Fibroblast of gingiva (primary cell): ENCODE results near the gene POM121C.
"Not testable (repeated sequence)": the region's sequence is repeated elsewhere in the genome, so short reads cannot be mapped to it uniquely, and the experiment has no call there.

Experiments used
- DNase-seq: peaks from one replicate; pipeline ENCODE4 v3.0.0-alpha.2; 2011; ENCODE audit warnings: low read depth

POM121C gene

GRCh38 chr7:75423481-75423880, 62.6 kb downstream of the POM121C start:
- DNase-seq: not testable (repeated sequence)

GRCh38 chr7:75421798-75422710, 64.0 kb downstream of the POM121C start:
- not testable (repeated sequence) for DNase-seq

- not testable (repeated sequence) for DNase-seq
Measured at GRCh38 chr7:75420152-75420551, 65.9 kb downstream of the POM121C start.

- DNase-seq: not testable (repeated sequence)
Measured at GRCh38 chr7:75419693-75420092, 66.4 kb downstream of the POM121C start.

- not testable (repeated sequence) for DNase-seq
Measured at GRCh38 chr7:75419210-75419609, 66.9 kb downstream of the POM121C start.

- DNase-seq: not testable (repeated sequence)
Measured at GRCh38 chr7:75418292-75418858, 67.7 kb downstream of the POM121C start.

GRCh38 chr7:75416787-75417186, 69.3 kb downstream of the POM121C start:
- DNase-seq: not testable (repeated sequence)

GRCh38 chr7:75415829-75416373, 70.2 kb downstream of the POM121C start:
- not testable (repeated sequence) for DNase-seq

- DNase-seq: not testable (repeated sequence)
Measured at GRCh38 chr7:75415428-75415817, 70.7 kb downstream of the POM121C start.

- DNase-seq: not testable (repeated sequence)
Measured at GRCh38 chr7:75414708-75415427, 71.2 kb downstream of the POM121C start.

GRCh38 chr7:75414204-75414603, 71.9 kb downstream of the POM121C start:
- not testable (repeated sequence) for DNase-seq

- not testable (repeated sequence) for DNase-seq
Measured at GRCh38 chr7:75410823-75411173, 75.3 kb downstream of the POM121C start.

- not testable (repeated sequence) for DNase-seq
Measured at GRCh38 chr7:75409880-75410822, 75.9 kb downstream of the POM121C start.

- DNase-seq: not testable (repeated sequence)
Measured at GRCh38 chr7:75404663-75405062, 81.4 kb downstream of the POM121C start.

GRCh38 chr7:75403455-75404443, 82.3 kb downstream of the POM121C start:
- not testable (repeated sequence) for DNase-seq

- not testable (repeated sequence) for DNase-seq
Measured at GRCh38 chr7:75400575-75400974, 85.5 kb downstream of the POM121C start.

GRCh38 chr7:75398771-75399700, 87.1 kb downstream of the POM121C start:
- not testable (repeated sequence) for DNase-seq

- not testable (repeated sequence) for DNase-seq
Measured at GRCh38 chr7:75397865-75398264, 88.2 kb downstream of the POM121C start.

GRCh38 chr7:75395329-75395728, 90.8 kb downstream of the POM121C start, which contains the start of gene TRIM73:
TSS of gene TRIM73 (plus strand) at chr7:75395629. CDS start at chr7:75398934, 3,305 bp downstream.
- not testable (repeated sequence) for DNase-seq
